GM12891 (cell line): Measurements from ENCODE around the gene RPUSD2.

ENCODE experiments used
- PAX5 ChIP-seq: IDR thresholded peaks from 2 replicates; pipeline ENCODE4 v1.6.1; 2011; ENCODE audit warnings: low read length, moderate library complexity, mild to moderate bottlenecking; ENCODE audit not compliant: insufficient read depth, severe bottlenecking
- POLR2A ChIP-seq: IDR thresholded peaks from 2 replicates; pipeline ENCODE4 v1.6.1; 2011; ENCODE audit warnings: low read depth, low read length, control low read depth
- POLR2AphosphoS5 ChIP-seq: IDR thresholded peaks from 2 replicates; pipeline ENCODE4 v1.6.1; 2011; ENCODE audit warnings: low read depth, low read length, control low read depth
- POU2F2 ChIP-seq: IDR thresholded peaks from 2 replicates; pipeline ENCODE4 v1.6.1; 2011; ENCODE audit warnings: low read depth, mild to moderate bottlenecking, control low read depth, low read length, moderate library complexity
- SPI1 ChIP-seq: IDR thresholded peaks from 2 replicates; pipeline ENCODE4 v1.6.1; 2011; ENCODE audit warnings: low read depth, low read length, control low read depth
- TAF1 ChIP-seq: IDR thresholded peaks from 2 replicates; pipeline ENCODE4 v1.6.1; 2011; ENCODE audit warnings: low read depth, low read length, control low read depth

DNA sequence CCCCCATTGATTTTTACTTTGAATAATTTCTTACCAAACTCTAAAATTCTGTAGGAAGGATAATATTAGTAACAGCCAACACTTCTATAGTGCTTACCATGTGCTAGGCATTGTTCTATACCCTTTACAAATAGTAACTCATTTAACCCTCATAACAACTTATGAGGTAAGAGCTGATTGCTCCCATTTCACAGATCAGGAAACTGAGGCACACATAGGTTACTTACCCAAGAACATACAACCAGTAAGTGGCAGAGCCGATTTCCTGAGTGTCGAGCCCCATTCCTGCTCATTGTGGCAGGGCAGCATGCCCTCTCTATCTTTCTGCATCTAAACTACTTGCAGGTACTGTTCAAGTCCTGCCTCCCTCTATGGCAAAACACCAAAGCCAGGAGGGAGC is 13.2 kb upstream of the RPUSD2 start:
- TF ChIP-seq POLR2AphosphoS5 (no peak), POLR2A (no peak), TAF1 (no peak), SPI1 (no peak), PAX5 (no peak), POU2F2 (no peak)
